Breast epithelium (tissue), 3 donors: ENCODE measurements around the gene LYPD6B.

ENCODE experiments used
- POLR2A ChIP-seq: fragments of 450-650 bp; IDR thresholded peaks from one replicate; pipeline ENCODE4 v1.6.1; 2016; ENCODE audit warnings: antibody characterized with exemption, mild to moderate bottlenecking, moderate library complexity
- POLR2AphosphoS5 ChIP-seq, 3 donors: sonication (generic); formaldehyde crosslinking; IDR thresholded peaks; one replicate each; pipeline ENCODE4 v1.6.1; 2017; ENCODE audit warnings: antibody characterized with exemption in 3 of 3
- TF ChIP-seq, protein P1 (sequence below), 3 donors: fragments of 450-650 bp; IDR thresholded peaks; one replicate each; pipeline ENCODE4 v1.5.1; 2016 to 2017; ENCODE audit warnings: antibody characterized with exemption in 3 of 3, mild to moderate bottlenecking in 3 of 3, moderate library complexity in 3 of 3

DNA sequence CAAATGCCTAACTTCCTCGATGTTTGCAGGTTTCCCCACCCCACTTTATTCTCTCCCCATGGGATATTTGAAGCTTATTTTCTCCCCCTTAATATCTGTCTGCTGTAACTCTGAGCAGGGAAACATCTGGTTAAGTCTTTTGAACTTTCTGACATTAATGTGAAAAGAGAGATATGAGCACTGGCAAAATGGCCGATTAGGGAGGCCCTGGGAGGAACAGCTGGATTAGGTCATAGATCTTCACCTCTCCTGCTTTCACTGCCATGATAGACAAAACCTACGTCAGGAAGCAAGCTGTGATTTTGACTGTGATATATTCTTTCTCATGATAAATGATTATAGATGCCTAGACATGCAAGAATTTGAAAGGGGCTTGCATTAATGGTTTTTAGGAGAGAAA is 43.6 kb downstream of the LYPD6B start:
- TF ChIP-seq, protein P1, sequence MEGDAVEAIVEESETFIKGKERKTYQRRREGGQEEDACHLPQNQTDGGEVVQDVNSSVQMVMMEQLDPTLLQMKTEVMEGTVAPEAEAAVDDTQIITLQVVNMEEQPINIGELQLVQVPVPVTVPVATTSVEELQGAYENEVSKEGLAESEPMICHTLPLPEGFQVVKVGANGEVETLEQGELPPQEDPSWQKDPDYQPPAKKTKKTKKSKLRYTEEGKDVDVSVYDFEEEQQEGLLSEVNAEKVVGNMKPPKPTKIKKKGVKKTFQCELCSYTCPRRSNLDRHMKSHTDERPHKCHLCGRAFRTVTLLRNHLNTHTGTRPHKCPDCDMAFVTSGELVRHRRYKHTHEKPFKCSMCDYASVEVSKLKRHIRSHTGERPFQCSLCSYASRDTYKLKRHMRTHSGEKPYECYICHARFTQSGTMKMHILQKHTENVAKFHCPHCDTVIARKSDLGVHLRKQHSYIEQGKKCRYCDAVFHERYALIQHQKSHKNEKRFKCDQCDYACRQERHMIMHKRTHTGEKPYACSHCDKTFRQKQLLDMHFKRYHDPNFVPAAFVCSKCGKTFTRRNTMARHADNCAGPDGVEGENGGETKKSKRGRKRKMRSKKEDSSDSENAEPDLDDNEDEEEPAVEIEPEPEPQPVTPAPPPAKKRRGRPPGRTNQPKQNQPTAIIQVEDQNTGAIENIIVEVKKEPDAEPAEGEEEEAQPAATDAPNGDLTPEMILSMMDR (IDR thresholded peaks at IDR 0.05): no peak
- TF ChIP-seq POLR2A (no peak), POLR2AphosphoS5 (IDR thresholded peaks at IDR 0.05) (no peak)
